GM19238 (cell line): ENCODE measurements around the gene SPATA9.
"Not testable (repeated sequence)": the region's sequence is repeated elsewhere in the genome, so short reads cannot be mapped to it uniquely, and the experiment has no call there.

Source experiments
- DNase-seq: peaks from one replicate; pipeline ENCODE4 v3.0.0; 2011; ENCODE audit warnings: low spot score; ENCODE audit not compliant: insufficient read length

Gene SPATA9

DNA sequence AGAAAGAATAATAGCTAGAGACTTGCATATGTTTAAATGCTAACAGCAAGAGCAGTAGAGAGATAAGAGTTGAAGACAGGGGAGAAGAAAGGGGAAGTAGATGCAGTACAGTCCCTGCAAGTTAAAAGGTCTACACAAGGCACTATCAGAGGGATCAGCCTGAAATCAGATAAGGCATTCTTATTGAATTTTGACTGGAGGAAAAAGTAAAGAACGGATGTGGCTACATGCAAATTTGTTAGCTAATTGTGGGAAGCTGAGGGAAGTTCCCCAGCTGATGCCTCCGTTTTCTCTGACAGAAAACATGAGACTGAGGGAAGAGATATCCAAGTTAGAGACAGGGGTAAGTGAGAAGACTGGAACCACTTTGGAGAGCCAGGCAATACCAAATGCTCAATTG is 35.4 kb upstream of the SPATA9 start:
- DNase-seq = peak; percentile 15

GRCh38 chr5:95717439-95717838 is 34.6 kb upstream of the SPATA9 start:
- DNase-seq = no peak

GRCh38 chr5:95715799-95716461 is 33.1 kb upstream of the SPATA9 start:
- DNase-seq = no peak

DNA sequence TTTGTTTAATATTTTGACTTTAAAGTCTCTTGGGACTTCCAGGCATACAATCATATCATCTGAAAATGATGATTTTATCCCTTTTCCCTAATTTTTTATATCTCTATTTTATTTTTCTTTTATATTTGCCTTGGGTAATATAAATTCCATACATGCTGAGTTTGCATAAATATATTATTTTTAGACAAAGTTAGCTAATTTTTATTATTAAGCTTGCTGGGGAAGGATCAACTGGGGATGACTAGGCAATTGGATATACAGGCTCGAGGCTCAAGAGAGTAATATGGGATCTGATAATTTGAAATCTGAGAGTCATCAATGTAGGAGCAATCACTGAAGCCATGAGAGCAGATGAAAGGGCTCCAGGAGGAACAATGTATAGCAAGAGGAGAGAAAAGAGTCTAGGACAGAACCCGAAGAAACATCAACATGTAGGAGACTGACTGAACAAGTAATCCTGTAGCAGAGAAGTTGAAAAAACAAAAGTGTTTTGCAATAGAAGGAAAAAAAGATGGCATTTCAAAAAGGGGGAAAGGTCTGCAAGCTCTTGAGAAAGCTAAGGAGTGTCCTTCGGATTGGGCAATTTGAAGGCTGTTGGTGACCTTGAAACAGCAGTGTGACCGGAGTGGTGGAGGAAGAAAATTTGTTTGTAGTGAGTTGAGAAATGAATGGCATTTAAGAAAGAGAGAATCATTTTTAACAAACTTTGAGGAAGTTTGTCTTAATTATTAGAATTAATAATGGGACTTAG is 31.3 kb upstream of the SPATA9 start:
- no peak for DNase-seq

- DNase-seq = not testable (repeated sequence)
Measured at GRCh38 chr5:95713246-95713645, 30.5 kb upstream of the SPATA9 start.

GRCh38 chr5:95712347-95712958 is 29.7 kb upstream of the SPATA9 start:
- DNase-seq = no peak

DNA sequence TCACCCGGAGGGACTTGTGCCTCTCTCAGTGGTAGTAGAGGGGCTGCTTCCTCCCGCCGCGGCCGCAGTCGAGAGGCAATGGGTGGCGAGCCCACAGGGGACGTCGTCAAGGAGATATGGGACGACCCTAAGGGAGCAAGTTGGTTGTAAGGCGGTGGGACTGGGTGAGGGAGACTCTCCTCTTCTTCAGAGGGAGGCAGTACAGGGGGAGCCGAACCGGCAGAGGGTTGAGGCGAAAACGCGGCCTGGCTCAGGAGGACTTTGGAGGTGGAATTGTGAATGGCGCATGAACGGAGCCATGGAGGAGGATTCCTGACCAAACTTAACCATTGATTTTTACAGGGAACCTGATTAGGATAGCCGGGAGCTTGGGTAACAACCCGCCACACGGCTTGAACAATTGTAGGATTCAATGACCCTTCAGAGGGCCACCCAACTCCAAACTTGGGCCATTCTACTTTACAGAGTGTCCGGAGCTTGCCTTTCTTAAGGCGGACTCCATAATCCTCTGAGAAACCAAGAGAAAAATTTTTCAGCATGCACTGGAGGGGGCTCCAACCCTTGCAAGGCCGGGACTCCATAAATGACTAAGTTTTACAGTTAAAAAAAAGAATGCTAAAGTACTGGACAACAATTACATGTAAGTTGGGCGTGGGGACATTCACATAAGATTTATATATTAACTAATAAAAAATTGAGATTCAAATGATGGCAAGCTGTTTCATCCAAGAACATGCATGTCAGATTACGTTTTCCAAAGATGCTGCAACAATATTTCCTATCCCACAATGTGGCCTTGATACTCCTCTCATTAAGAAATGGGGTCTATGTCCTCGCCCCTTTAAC is 28.9 kb upstream of the SPATA9 start:
- DNase-seq = no peak

- DNase-seq = not testable (repeated sequence)
Measured at GRCh38 chr5:95710651-95711500, 28.1 kb upstream of the SPATA9 start.

GRCh38 chr5:95709967-95710650 is 27.3 kb upstream of the SPATA9 start:
- DNase-seq = no peak

DNA sequence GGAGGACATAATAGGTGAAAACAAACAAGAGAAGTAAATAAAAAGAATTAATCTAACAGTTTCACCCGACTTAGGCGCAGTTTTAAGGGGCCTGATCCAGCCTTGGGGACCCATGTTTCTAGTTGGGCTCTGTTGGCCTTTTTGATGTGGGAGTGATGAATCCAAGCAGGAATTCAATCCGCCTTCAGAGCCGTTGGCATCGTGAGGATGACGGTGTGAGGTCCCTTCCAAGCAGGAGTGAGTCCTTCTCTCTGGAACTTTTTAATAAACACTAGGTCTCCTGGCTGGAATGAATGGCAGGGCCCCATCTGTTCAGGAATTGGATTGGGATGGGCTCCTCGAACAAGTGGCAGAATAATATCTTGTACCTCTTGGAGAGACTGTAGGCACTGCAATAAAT is 26.1 kb upstream of the SPATA9 start:
- DNase-seq = no peak

DNA sequence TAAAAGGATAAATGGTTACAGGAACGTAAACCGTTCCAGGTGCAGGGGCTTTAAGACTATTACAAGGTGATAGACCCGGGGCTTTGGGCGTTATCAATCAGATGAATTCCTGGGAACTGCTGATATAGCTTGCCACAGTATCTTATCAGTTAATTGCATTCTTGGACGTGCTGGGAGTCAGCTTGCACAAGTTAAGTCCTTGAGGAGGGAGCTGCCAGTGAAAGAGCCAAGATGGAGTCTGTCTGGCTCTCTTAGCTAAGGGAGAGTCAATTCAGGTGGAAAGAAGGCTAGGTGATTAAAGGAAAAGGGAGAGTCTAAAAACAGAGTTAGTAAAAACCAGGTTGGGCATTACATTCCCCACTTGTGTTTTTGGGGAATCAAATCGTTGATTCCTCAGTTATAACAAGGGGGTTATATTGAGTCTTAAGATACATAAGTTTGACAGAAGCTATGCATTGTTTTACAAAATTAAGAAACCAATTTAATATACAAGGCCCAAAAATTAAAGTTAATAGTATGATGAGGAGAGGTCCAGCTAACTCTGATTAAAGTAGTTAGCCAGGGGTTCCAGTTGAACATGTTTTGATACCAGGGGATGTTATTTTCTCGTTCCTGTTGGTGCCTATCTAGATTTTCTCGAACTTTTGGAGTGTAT is 24.9 kb upstream of the SPATA9 start:
- not testable (repeated sequence) for DNase-seq

- DNase-seq = no peak
Measured at GRCh38 chr5:95707055-95707454, 24.3 kb upstream of the SPATA9 start.

- not testable (repeated sequence) for DNase-seq
Measured at GRCh38 chr5:95706196-95706595, 23.4 kb upstream of the SPATA9 start.

DNA sequence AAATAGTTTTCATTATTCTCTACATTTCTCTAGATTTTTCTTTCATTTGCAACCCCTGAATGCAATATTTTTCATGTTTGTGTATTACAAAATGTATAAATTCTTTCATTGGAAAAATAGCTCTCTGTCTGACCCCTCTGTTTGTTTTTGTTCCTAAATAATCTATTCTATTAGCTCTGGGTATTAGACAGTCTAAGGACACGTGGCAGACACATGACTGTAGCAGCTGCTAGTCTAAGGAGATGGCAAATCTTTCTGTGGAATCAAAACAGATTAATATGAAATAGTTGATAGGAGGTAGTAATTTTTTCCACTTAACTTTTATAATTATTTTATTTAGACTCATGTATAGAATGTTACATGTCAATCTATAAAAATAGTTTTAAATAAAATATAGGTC is 21.4 kb upstream of the SPATA9 start:
- no peak for DNase-seq

GRCh38 chr5:95701074-95701473 is 18.3 kb upstream of the SPATA9 start:
- no peak for DNase-seq

- DNase-seq = no peak
Measured at GRCh38 chr5:95699337-95699736, 16.5 kb upstream of the SPATA9 start.

DNA sequence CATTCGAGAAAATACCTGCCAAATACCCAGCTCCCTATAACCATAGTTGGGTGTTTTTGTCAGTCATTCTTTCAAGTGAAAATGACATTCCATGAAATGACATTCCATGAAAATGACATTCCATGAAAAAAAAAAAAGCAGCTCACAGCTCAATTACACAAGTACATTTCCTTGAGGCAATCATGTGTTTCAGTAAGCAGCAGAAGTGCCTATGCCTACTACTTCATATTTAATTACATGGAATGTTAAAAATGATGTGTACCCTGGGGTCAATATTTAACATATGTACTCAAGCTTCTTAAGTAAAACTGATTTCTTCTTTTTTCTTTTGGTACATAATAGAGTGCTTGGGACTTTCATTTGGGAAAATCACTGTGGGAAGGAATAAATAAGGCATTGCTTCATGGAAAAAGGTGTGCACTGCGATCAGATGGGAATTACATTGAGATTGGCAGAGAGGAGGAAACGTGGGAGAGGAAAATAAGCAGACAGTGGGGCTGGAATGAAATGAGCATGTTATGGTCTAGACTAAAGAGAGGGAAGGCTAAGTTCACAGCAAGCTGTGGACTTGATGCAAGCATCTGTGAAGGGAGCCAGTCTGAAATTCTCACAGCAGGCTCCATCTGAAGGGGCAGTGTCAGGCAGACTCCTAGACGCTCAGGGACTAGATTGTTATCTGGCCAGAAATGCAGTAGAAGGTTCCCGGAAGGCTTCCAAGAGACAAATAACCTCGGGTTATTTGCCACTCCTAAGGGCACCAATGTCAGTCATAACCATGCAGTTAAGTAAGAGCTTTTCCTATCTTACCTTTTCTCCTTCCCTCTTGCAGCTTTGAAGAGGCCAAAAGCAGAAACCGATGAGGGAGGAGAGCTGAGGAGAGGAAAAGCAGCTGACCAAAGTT is 15.2 kb upstream of the SPATA9 start:
- no peak for DNase-seq

- no peak for DNase-seq
Measured at GRCh38 chr5:95690333-95690732, 7.5 kb upstream of the SPATA9 start.

DNA sequence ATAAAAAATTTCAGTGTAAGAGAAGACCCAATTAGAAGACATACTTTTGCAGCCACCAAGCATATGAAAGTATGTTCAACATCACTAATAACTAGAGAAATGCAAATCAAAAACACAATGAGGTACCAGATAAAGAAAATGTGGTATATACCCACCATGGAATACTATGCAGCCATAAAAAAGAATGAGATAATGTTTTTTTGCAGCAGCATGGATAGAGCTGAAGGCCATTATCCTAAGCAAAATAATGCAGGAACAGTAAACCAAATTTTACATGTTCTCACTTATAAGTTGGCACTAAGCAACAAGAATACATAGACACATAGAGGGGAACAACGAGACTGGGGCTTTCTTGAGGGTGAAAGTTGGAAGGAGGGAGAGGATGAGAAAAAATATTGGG is 6.9 kb upstream of the SPATA9 start:
- DNase-seq = no peak
